ENCODE data around the gene SERPINA5. TPM values are rescaled to one million over a fixed set of nuclear protein-coding genes. Genes with fewer than 3 reads are reported as not detected.

The SERPINA5 gene
- polyA plus RNA-seq, 1 donor from 2014 or later = not detected

- H3K4me3 ChIP-seq (ENCODE audit: low read length) = no peak overlapping the region
These were observed 43.5 kb downstream of the SERPINA5 start for GRCh38 chr14:94624537-94625352.

GRCh38 chr14:94625353-94625635 lies 44.1 kb downstream of the SERPINA5 start:
- H3K9me2 ChIP-seq (ENCODE audit: insufficient read depth, low read length) = no peaks in the 10 kb centered on the region
- H3K36me3 ChIP-seq (ENCODE audit: insufficient read depth, low read length) = no peaks in the 10 kb centered on the region
- no peak overlapping the region for H3K4me3 ChIP-seq (ENCODE audit: low read length)
- H3K27me3 ChIP-seq (ENCODE audit: insufficient read depth, low read depth, low read length) = no peaks in the 10 kb centered on the region
- no peaks in the 10 kb centered on the region for H3K79me2 ChIP-seq (replicated peaks; ENCODE audit: insufficient read depth, low read length)
- no peak overlapping the region for H3K27ac ChIP-seq (ENCODE audit: low read length)
- H4K20me1 ChIP-seq (ENCODE audit: insufficient read depth) = no peaks in the 10 kb centered on the region
- H2AFZ ChIP-seq (ENCODE audit: low read depth, low read length) = no peak overlapping the region
- TF ChIP-seq SMC3 (conservative IDR thresholded peaks at IDR 0.05; ENCODE audit: poor library complexity) (no peak), EZH2 (IDR thresholded peaks at IDR 0.05; ENCODE audit: borderline replicate concordance, insufficient read depth, low read length, poor library complexity, severe bottlenecking) (no peak), EP300 (conservative IDR thresholded peaks at IDR 0.05; ENCODE audit: poor library complexity, severe bottlenecking) (no peak), CTCF (IDR thresholded peaks at IDR 0.05; ENCODE audit: poor library complexity, severe bottlenecking) (no peak), MXI1 (conservative IDR thresholded peaks at IDR 0.05; ENCODE audit: poor library complexity, severe bottlenecking) (no peak), RAD21 (conservative IDR thresholded peaks at IDR 0.05) (no peak), TAF1 (IDR thresholded peaks at IDR 0.05; ENCODE audit: low read depth) (no peak), POLR2AphosphoS5 (IDR thresholded peaks at IDR 0.05) (no peak)
- TF ChIP-seq, protein P1, sequence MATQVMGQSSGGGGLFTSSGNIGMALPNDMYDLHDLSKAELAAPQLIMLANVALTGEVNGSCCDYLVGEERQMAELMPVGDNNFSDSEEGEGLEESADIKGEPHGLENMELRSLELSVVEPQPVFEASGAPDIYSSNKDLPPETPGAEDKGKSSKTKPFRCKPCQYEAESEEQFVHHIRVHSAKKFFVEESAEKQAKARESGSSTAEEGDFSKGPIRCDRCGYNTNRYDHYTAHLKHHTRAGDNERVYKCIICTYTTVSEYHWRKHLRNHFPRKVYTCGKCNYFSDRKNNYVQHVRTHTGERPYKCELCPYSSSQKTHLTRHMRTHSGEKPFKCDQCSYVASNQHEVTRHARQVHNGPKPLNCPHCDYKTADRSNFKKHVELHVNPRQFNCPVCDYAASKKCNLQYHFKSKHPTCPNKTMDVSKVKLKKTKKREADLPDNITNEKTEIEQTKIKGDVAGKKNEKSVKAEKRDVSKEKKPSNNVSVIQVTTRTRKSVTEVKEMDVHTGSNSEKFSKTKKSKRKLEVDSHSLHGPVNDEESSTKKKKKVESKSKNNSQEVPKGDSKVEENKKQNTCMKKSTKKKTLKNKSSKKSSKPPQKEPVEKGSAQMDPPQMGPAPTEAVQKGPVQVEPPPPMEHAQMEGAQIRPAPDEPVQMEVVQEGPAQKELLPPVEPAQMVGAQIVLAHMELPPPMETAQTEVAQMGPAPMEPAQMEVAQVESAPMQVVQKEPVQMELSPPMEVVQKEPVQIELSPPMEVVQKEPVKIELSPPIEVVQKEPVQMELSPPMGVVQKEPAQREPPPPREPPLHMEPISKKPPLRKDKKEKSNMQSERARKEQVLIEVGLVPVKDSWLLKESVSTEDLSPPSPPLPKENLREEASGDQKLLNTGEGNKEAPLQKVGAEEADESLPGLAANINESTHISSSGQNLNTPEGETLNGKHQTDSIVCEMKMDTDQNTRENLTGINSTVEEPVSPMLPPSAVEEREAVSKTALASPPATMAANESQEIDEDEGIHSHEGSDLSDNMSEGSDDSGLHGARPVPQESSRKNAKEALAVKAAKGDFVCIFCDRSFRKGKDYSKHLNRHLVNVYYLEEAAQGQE (IDR thresholded peaks at IDR 0.05; ENCODE audit: borderline replicate concordance) = no peak
- no peaks in the 10 kb centered on the region for H3F3A ChIP-seq (ENCODE audit: insufficient read depth, low read length, poor library complexity, severe bottlenecking)
- H3K9me3 ChIP-seq (ENCODE audit: low read length) = no peaks in the 10 kb centered on the region
- H3K9ac ChIP-seq (ENCODE audit: low read length) = no peak overlapping the region
- no peak overlapping the region for H3K4me2 ChIP-seq (ENCODE audit: low read length)

More at GRCh38 chr14:94624537-94625352, 43.5 kb downstream of the SERPINA5 start:
- no peak overlapping the region for H3K27ac ChIP-seq (ENCODE audit: low read length)
- no peak overlapping the region for H2AFZ ChIP-seq (ENCODE audit: low read depth, low read length)
- H3F3A ChIP-seq (ENCODE audit: insufficient read depth, low read length, poor library complexity, severe bottlenecking) = no peaks in the 10 kb centered on the region
- no peak overlapping the region for H3K4me2 ChIP-seq (ENCODE audit: low read length)
- H3K79me2 ChIP-seq (replicated peaks; ENCODE audit: insufficient read depth, low read length) = no peaks in the 10 kb centered on the region
- H3K36me3 ChIP-seq (ENCODE audit: insufficient read depth, low read length) = no peaks in the 10 kb centered on the region
- no peak overlapping the region for H3K9ac ChIP-seq (ENCODE audit: low read length)
- H3K27me3 ChIP-seq (ENCODE audit: insufficient read depth, low read depth, low read length) = no peaks in the 10 kb centered on the region
- TF ChIP-seq MXI1 (conservative IDR thresholded peaks at IDR 0.05; ENCODE audit: poor library complexity, severe bottlenecking) = no peak
- TF ChIP-seq POLR2AphosphoS5 (IDR thresholded peaks at IDR 0.05) = no peak
- H3K9me2 ChIP-seq (ENCODE audit: insufficient read depth, low read length) = no peaks in the 10 kb centered on the region
- no peaks in the 10 kb centered on the region for H3K9me3 ChIP-seq (ENCODE audit: low read length)
- no peaks in the 10 kb centered on the region for H4K20me1 ChIP-seq (ENCODE audit: insufficient read depth)
